ENCODE measurements around the gene LHX6.

DNA sequence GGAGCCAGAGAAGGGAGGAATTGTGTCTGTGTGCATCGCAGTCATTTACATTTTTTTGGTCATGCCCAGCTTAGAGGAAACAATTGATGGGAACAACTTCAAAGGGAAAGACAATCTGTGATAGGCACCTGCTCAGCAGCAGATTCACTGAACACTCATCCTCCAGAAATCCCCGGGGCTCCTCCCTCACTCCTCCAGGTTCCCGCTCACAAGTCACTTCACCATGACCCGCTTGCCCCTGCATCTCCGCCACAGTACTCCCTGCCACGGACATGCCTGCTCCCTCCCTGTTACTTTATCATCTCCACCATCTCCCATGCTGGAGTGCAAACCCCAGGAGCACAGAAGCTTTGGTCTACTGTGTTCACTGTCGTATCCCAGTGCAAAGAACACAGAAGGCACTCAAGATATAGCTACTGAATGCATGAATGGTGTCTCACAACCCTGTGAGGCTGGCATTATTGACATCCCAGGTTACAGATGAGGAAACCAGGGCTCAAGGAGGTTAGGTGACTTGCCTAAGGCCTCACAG is 16.2 kb downstream of the LHX6 start:
- TF ChIP-seq, protein P1, sequence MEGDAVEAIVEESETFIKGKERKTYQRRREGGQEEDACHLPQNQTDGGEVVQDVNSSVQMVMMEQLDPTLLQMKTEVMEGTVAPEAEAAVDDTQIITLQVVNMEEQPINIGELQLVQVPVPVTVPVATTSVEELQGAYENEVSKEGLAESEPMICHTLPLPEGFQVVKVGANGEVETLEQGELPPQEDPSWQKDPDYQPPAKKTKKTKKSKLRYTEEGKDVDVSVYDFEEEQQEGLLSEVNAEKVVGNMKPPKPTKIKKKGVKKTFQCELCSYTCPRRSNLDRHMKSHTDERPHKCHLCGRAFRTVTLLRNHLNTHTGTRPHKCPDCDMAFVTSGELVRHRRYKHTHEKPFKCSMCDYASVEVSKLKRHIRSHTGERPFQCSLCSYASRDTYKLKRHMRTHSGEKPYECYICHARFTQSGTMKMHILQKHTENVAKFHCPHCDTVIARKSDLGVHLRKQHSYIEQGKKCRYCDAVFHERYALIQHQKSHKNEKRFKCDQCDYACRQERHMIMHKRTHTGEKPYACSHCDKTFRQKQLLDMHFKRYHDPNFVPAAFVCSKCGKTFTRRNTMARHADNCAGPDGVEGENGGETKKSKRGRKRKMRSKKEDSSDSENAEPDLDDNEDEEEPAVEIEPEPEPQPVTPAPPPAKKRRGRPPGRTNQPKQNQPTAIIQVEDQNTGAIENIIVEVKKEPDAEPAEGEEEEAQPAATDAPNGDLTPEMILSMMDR (IDR thresholded peaks at IDR 0.05 in 2 of 3, conservative IDR thresholded peaks at IDR 0.05 in 1 of 3; ENCODE audit: borderline replicate concordance in 1 of 3, insufficient read depth in 1 of 3, low read depth in 2 of 3, low read length in 2 of 3) = no peak
- TF ChIP-seq CEBPB (IDR thresholded peaks at IDR 0.05; ENCODE audit: low read depth) (no peak), EZH2 (IDR thresholded peaks at IDR 0.05) (no peak), ZFX (IDR thresholded peaks at IDR 0.05) (no peak), TCF7L2 (IDR thresholded peaks at IDR 0.05; ENCODE audit: borderline replicate concordance, extremely low read depth, insufficient read depth, insufficient read length) (no peak), POLR2A (IDR thresholded peaks at IDR 0.05; ENCODE audit: borderline replicate concordance, extremely low read depth, insufficient read depth, insufficient read length) (no peak), SRF (IDR thresholded peaks at IDR 0.05; ENCODE audit: low read depth) (no peak), ZNF274 (IDR thresholded peaks at IDR 0.05; ENCODE audit: low read depth, low read length) (no peak), EGR1 (IDR thresholded peaks at IDR 0.05; ENCODE audit: low read depth) (no peak), REST (IDR thresholded peaks at IDR 0.05; ENCODE audit: low read depth) (no peak), FOSL1 (IDR thresholded peaks at IDR 0.05; ENCODE audit: low read depth) (no peak), JUND (IDR thresholded peaks at IDR 0.05) (no peak), MAX (IDR thresholded peaks at IDR 0.05) (no peak), YY1 (IDR thresholded peaks at IDR 0.05; ENCODE audit: extremely low read depth, insufficient replicate concordance, low read depth, low read length) (no peak)
